Gastrocnemius medialis (tissue), 4 donors: ENCODE results near the gene MARCHF3.

ENCODE experiments used
- CTCF ChIP-seq, 5 experiments: fragments of 450-650 bp in 3 of 5; fragments of 200-600 bp in 2 of 5; sonication (generic) in 2 of 5; IDR thresholded peaks in 4 of 5; conservative IDR thresholded peaks in 1 of 5; 1 replicate in 4 of 5; 2 replicates in 1 of 5; pipeline ENCODE4 v1.5.1; 2016 to 2019; ENCODE audit warnings: antibody characterized with exemption in 5 of 5, mild to moderate bottlenecking in 3 of 5, moderate library complexity in 3 of 5
- POLR2A ChIP-seq, 2 donors: fragments of 450-650 bp; IDR thresholded peaks; one replicate each; pipeline ENCODE4 v1.6.1; 2017; ENCODE audit warnings: antibody characterized with exemption in 2 of 2, mild to moderate bottlenecking in 2 of 2, moderate library complexity in 2 of 2

DNA sequence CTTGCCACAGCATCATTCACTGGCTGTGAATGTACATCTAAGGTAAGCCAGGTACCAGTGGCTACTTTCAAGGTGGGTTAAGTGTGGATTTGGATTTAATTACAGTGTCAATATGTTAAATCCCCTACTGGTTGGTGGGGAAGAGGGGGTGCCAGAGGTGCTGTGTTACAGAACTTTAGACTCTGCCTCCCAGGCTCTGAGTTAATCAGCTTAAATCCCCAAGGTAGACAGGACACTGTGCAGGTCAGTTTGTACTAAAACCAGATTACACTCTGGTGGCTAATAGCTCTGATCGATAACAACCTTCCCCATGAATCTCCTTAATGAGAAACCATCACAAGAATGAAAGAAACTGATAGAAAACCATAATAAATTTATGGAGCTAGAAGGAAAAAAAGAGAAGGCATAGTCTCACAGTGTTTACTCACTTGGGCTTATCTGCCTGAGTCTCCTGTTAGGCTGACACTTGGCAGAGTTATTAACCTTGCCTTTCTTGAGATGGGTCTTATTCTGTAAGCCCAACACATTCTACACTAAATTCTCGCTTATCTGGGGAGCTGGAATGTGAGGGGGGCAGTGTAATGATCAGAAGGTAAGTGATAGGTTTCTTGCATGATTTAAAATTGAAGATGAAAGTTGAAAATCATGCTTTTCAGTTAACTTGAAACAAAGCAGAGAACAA, 146.7 kb downstream of the MARCHF3 start:
- no peak for TF ChIP-seq CTCF (IDR thresholded peaks at IDR 0.05 in 4 of 5, conservative IDR thresholded peaks at IDR 0.05 in 1 of 5)
- no peak for TF ChIP-seq POLR2A (IDR thresholded peaks at IDR 0.05)
